KBM-7 (cell line): ENCODE results near the gene DEFB121.
"Not testable (repeated sequence)": the region's sequence is repeated elsewhere in the genome, so short reads cannot be mapped to it uniquely, and the experiment has no call there.

Source experiments
- DNase-seq: peaks from one replicate; pipeline ENCODE4 v3.0.0-alpha.2; 2015
- in situ Hi-C: fragments of 300-500 bp; cut with MboI; formaldehyde crosslinking; loops from 2 replicates; pipeline ENCODE4 v1.14.3; 2020; ENCODE audit warnings: low sequenced_read_pairs, low pct_unique_long_range_greater_than_20kb, mixed read lengths

Gene DEFB121

GRCh38 chr20:31368301-31368700 lies 37.7 kb downstream of the DEFB121 start, which contains the start of gene DEFB118:
Gene DEFB118, plus strand, starts transcription at chr20:31368601. Its CDS starts 50 bp downstream, at chr20:31368651.
- in situ Hi-C loops: no loop called here
- DNase-seq: no peak

GRCh38 chr20:31364272-31364671 lies 41.7 kb downstream of the DEFB121 start:
- DNase-seq, in situ Hi-C loops: not testable (repeated sequence)

- no peak for DNase-seq
- in situ Hi-C loops: no loop called here
Measured at GRCh38 chr20:31363295-31363694, 42.7 kb downstream of the DEFB121 start.

- in situ Hi-C loops: no loop called here
- no peak for DNase-seq
Measured at GRCh38 chr20:31355981-31356380, 50.0 kb downstream of the DEFB121 start.
